SK-N-MC (cell line): ENCODE data around the gene COL15A1.
"Not testable (repeated sequence)": the region's sequence is repeated elsewhere in the genome, so short reads cannot be mapped to it uniquely, and the experiment has no call there.

Experiments
- DNase-seq: peaks from one replicate; pipeline ENCODE4 v3.0.0-alpha.2; 2011; ENCODE audit warnings: low read depth, low spot score
- H3K27ac ChIP-seq: fragments of 200-600 bp; sonication (generic); 2 replicates; pipeline ENCODE4 v1.5.1; 2016; ENCODE audit warnings: mixed run types
- H3K36me3 ChIP-seq: fragments of 200-600 bp; sonication (generic); 2 replicates; pipeline ENCODE4 v1.6.1; 2017; ENCODE audit warnings: antibody characterized with exemption, low read length, mixed read lengths; ENCODE audit not compliant: insufficient read depth
- H3K4me3 ChIP-seq: fragments of 200-600 bp; sonication (generic); 2 replicates; pipeline ENCODE4 v1.5.1; 2016
- H3K9ac ChIP-seq: fragments of 200-600 bp; sonication (generic); 2 replicates; pipeline ENCODE4 v1.8.0; 2017; ENCODE audit warnings: mixed run types, mixed read lengths; ENCODE audit not compliant: insufficient read length
- H3K9me3 ChIP-seq: fragments of 200-600 bp; sonication (generic); 2 replicates; pipeline ENCODE4 v1.6.1; 2017; ENCODE audit warnings: low read depth, mild to moderate bottlenecking, antibody characterized with exemption, low read length, moderate library complexity, mixed read lengths
- EZH2 ChIP-seq: fragments of 200-600 bp; sonication (generic); IDR thresholded peaks from one replicate; pipeline ENCODE4 v1.6.1; 2017; ENCODE audit warnings: antibody characterized with exemption
- FOXP2 ChIP-seq: optimal IDR thresholded peaks from 2 replicates; pipeline ENCODE3; 2011; ENCODE audit warnings: mild to moderate bottlenecking, moderate library complexity; ENCODE audit not compliant: insufficient read depth; ENCODE audit errors: extremely low read length, control extremely low read depth
- POLR2AphosphoS5 ChIP-seq: IDR thresholded peaks from 2 replicates; pipeline ENCODE4 v1.6.1; 2012; ENCODE audit warnings: mild to moderate bottlenecking, low read depth, low read length, borderline replicate concordance

COL15A1 gene

GRCh38 chr9:98943682-98944056 is at the start of gene COL15A1:
TSS of gene COL15A1 (plus strand) at chr9:98943907. CDS start at chr9:98944062, 155 bp downstream.
- Histone ChIP-seq H3K36me3 (no peaks in the 10 kb centered on the region), H3K4me3 (peak within 1 kb of the TSS; percentile 52), H3K9ac (no peak within 1 kb of the TSS), H3K27ac (no peak within 1 kb of the TSS), H3K9me3 (no peaks in the 10 kb centered on the region)
- DNase-seq: no peak
- TF ChIP-seq EZH2 (no peak), FOXP2 (no peak), POLR2AphosphoS5 (no peak)

- H3K4me3 ChIP-seq: no peak overlapping the region
- DNase-seq: no peak
- H3K9me3 ChIP-seq: no peaks in the 10 kb centered on the region
- no peak for TF ChIP-seq EZH2
- TF ChIP-seq POLR2AphosphoS5: no peak
- no peaks in the 10 kb centered on the region for H3K36me3 ChIP-seq
- H3K9ac ChIP-seq: no peak overlapping the region
- no peak overlapping the region for H3K27ac ChIP-seq
Observed at GRCh38 chr9:98894171-98894570, 49.5 kb upstream of the COL15A1 start.

- no peaks in the 10 kb centered on the region for H3K36me3 ChIP-seq
- H3K4me3 ChIP-seq: no peak overlapping the region
- no peak for TF ChIP-seq EZH2
- TF ChIP-seq POLR2AphosphoS5: no peak
- TF ChIP-seq FOXP2: no peak
- H3K9me3 ChIP-seq: no peaks in the 10 kb centered on the region
- no peak overlapping the region for H3K27ac ChIP-seq
- DNase-seq: no peak
- H3K9ac ChIP-seq: no peak overlapping the region
Observed at GRCh38 chr9:98894761-98895160, 48.9 kb upstream of the COL15A1 start.

- Histone ChIP-seq H3K4me3 (no peak overlapping the region), H3K9ac (no peak overlapping the region), H3K27ac (no peak overlapping the region), H3K36me3 (no peaks in the 10 kb centered on the region), H3K9me3 (no peaks in the 10 kb centered on the region)
- TF ChIP-seq EZH2 (no peak), POLR2AphosphoS5 (no peak), FOXP2 (no peak)
- no peak for DNase-seq
Observed at GRCh38 chr9:98896632-98897031, 47.1 kb upstream of the COL15A1 start.

GRCh38 chr9:98897745-98898144 is 46.0 kb upstream of the COL15A1 start:
- no peak for DNase-seq
- H3K36me3 ChIP-seq: no peaks in the 10 kb centered on the region

GRCh38 chr9:98899408-98900056 is 44.2 kb upstream of the COL15A1 start:
- no peaks in the 10 kb centered on the region for H3K36me3 ChIP-seq
- DNase-seq: peak; percentile 78
- peak overlapping the region; percentile 19; the same call in 1 of the 2 replicates for H3K27ac ChIP-seq
- peak overlapping the region; percentile 24 for H3K4me3 ChIP-seq
- H3K9me3 ChIP-seq: no peaks in the 10 kb centered on the region
- TF ChIP-seq EZH2 (no peak), POLR2AphosphoS5 (no peak)
- no peak overlapping the region for H3K9ac ChIP-seq

More at GRCh38 chr9:98897745-98898144, 46.0 kb upstream of the COL15A1 start:
- no peak overlapping the region for H3K4me3 ChIP-seq
- no peak for TF ChIP-seq EZH2
- H3K9me3 ChIP-seq: no peaks in the 10 kb centered on the region
- H3K27ac ChIP-seq: no peak overlapping the region
- no peak overlapping the region for H3K9ac ChIP-seq

GRCh38 chr9:98900244-98900643 is 43.5 kb upstream of the COL15A1 start:
- TF ChIP-seq EZH2 (no peak), FOXP2 (no peak), POLR2AphosphoS5 (no peak)
- no peak overlapping the region for H3K9ac ChIP-seq
- H3K27ac ChIP-seq: no peak overlapping the region
- H3K36me3 ChIP-seq: no peaks in the 10 kb centered on the region
- DNase-seq: no peak
- H3K4me3 ChIP-seq: no peak overlapping the region
- no peaks in the 10 kb centered on the region for H3K9me3 ChIP-seq

GRCh38 chr9:98900725-98901124 is 43.0 kb upstream of the COL15A1 start:
- no peak overlapping the region for H3K27ac ChIP-seq

GRCh38 chr9:98901843-98902242 is 41.9 kb upstream of the COL15A1 start:
- H3K27ac ChIP-seq, H3K9ac ChIP-seq, DNase-seq, H3K36me3 ChIP-seq, H3K9me3 ChIP-seq, H3K4me3 ChIP-seq: not testable (repeated sequence)

More at GRCh38 chr9:98900725-98901124, 43.0 kb upstream of the COL15A1 start:
- TF ChIP-seq EZH2 (no peak), POLR2AphosphoS5 (no peak)
- Histone ChIP-seq H3K36me3 (no peaks in the 10 kb centered on the region), H3K9ac (no peak overlapping the region), H3K9me3 (no peaks in the 10 kb centered on the region), H3K4me3 (no peak overlapping the region)
- no peak for DNase-seq
